ENCODE results near the gene TMEM9B.
"Not testable (repeated sequence)": the region's sequence is repeated elsewhere in the genome, so short reads cannot be mapped to it uniquely, and the experiment has no call there.

TMEM9B gene

DNA sequence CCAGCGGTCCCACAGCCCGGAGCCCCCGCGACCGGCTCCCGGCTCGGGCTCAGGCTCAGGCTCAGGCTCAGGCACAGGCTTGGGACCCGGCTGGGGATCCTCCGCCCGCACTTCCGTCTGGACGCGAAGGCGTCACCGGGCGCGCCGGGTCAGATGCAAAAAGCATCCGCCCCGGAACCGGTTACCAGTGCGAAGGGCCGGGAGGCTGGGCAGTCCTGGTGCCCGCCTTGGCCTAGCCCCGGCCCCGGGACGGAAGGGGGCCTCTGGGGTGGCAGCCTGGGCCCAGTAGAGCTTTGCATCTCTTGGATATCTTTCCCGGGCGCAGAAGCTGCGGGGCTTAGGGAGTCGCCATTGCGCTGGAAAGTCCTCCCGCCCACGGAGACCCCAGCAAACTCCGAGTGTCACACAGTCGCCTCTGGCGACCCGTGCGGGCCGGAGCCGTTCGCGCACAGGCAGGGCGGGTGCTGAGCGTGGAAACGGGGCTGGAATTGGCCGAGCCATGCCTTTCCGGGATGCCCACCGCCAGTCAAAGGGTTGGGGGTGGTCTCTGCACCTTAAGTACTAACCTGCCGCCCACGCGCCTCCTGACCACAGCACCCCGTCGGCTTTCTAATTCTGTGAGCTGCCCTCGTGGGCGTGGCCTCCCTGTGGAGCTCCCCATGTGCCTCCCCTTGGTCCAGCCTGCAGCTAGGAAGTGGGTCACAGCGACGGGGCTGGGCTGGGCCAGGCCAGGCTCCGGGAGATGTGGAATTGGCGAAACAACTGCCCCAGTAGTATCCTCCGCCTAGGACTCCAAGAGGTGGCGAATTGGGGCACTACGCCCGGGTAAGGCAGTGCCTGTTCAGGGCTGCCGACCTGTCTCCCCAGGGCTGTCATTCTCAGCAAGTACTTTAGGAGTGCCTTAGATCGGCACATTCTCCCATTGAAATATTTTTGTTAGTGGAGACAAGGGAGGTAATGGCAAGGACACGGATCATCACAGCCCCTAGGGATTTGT lies at the start of gene TMEM9B:
Gene TMEM9B (minus strand): TSS at position 119 of the 997 bp plus-strand sequence. CDS start 129 bp downstream, outside the sequence.
- H3K36me3 ChIP-seq (ENCODE audit: control insufficient read depth in 2 of 2, insufficient read depth in 2 of 2, low read length in 2 of 2) = peaks cover 0 to 6% of the 10 kb centered on the region in 2 donors
- H3K27ac ChIP-seq (ENCODE audit: low read length) = peak within 1 kb of the TSS; percentile 98
- peak within 1 kb of the TSS; percentile 91 to 92 for H3K4me3 ChIP-seq (ENCODE audit: low read length in 2 of 2)
- H3K9ac ChIP-seq (ENCODE audit: low read length in 2 of 2) = peak within 1 kb of the TSS; percentile 97 to 98
- H3K9me3 ChIP-seq (ENCODE audit: control insufficient read depth in 2 of 2, low read length in 2 of 2) = no peaks in the 10 kb centered on the region
- peaks cover 19% of the 10 kb centered on the region for H3K4me1 ChIP-seq (ENCODE audit: control insufficient read depth, insufficient read depth, low read length)
- H3K27me3 ChIP-seq (ENCODE audit: control insufficient read depth in 1 of 2, insufficient read depth in 2 of 2, low read length in 2 of 2) = no peaks in the 10 kb centered on the region

DNA sequence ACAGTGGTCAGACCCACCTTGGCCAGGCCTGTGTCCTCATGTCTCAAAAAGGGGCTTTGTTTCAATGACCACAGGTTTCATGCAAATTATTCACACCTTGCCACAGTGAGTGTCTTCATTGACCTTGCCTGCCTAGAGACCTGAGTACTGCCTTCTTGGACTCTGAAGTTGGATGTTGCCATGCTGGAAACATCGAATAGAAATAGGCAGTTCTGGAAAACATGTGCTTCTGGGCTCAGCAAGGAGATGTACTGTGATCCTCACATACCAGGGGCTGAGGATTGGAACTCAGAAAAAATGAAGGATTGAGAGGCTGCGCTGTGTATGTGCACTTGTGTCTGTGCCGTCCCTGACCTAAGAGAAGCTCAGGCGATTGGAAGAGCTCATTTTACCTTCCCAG lies 49.1 kb upstream of the TMEM9B start:
- peaks cover 11% of the 10 kb centered on the region for H3K4me1 ChIP-seq (ENCODE audit: control insufficient read depth, insufficient read depth, low read length)
- H3K27ac ChIP-seq (ENCODE audit: low read length) = no peak overlapping the region
- H3K36me3 ChIP-seq (ENCODE audit: control insufficient read depth in 2 of 2, insufficient read depth in 2 of 2, low read length in 2 of 2) = no peaks in the 10 kb centered on the region
- no peak overlapping the region for H3K9ac ChIP-seq (ENCODE audit: low read length in 2 of 2)
- H3K4me3 ChIP-seq (ENCODE audit: low read length in 2 of 2) = no peak overlapping the region
- H3K9me3 ChIP-seq (ENCODE audit: control insufficient read depth in 2 of 2, low read length in 2 of 2) = no peaks in the 10 kb centered on the region
- no peaks in the 10 kb centered on the region for H3K27me3 ChIP-seq (ENCODE audit: control insufficient read depth in 1 of 2, insufficient read depth in 2 of 2, low read length in 2 of 2)

DNA sequence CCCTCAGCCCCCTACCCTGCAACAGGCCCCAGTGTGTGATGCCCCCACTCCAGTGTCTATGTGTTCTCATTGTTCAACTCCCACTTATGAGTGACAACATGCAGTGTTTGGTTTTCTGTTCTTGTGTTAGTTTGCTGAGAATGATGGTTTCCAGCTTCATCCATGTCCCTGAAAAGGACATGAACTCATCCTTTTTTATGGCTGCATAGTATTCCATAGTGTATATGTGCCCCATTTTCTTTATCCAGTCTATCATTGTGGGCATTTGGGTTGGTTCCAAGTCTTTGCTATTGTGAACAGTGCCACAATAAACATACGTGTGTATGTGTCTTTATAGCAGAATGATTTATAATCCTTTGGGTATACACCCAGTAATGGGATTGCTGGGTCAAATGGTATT lies 45.3 kb upstream of the TMEM9B start:
- H3K4me1 ChIP-seq (ENCODE audit: control insufficient read depth, insufficient read depth, low read length); H3K9ac ChIP-seq (ENCODE audit: low read length in 2 of 2); H3K4me3 ChIP-seq (ENCODE audit: low read length in 2 of 2); H3K27ac ChIP-seq (ENCODE audit: low read length); H3K36me3 ChIP-seq (ENCODE audit: control insufficient read depth in 2 of 2, insufficient read depth in 2 of 2, low read length in 2 of 2); H3K9me3 ChIP-seq (ENCODE audit: control insufficient read depth in 2 of 2, low read length in 2 of 2); H3K27me3 ChIP-seq (ENCODE audit: control insufficient read depth in 1 of 2, insufficient read depth in 2 of 2, low read length in 2 of 2): not testable (repeated sequence)

DNA sequence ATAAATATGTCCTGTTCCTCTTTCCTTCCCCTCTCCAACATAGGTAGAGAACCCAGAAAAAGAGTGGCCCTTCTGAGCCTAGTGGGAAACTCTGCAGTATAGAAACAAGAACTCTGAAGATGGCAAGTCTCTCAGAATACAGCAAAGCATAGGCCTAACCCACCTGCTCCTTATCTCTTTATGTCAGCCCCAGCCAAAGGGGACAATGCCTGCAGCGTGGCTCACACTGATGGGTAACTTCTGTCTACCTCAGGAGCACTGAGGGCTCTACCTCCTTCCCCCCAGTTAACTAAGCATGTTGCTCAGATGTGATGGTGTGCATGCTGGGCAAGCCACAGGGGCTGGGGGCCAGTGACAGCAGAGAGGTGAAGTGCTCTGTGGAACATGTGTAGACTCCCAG lies 44.4 kb upstream of the TMEM9B start:
- no peak overlapping the region for H3K9ac ChIP-seq (ENCODE audit: low read length in 2 of 2)

DNA sequence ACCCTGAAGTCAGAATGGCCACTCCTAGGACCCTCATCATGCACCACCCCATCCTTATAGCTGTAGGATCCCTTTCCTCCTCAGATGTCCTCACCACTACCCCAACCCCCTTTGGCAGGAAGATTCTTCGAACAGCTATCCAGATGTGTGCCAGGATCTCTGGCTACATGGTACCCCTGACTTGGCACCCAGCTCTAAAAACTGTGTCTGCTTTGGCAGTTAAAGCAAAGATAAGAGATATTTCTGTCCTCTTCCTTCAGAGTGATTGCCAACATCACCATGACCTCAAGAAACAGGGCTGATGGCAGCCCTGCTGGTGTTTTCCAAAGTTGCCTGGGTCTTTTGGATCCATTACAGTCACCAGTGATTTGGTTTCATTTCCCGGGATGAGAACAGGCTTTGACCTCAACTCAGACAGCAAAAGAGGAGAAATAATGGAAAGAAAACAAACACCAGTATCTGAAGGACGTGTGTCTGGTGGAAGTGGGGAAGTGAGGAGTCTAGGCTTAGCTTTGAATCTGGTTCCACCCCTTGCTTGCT lies 43.8 kb upstream of the TMEM9B start:
- no peaks in the 10 kb centered on the region for H3K27me3 ChIP-seq (ENCODE audit: control insufficient read depth in 1 of 2, insufficient read depth in 2 of 2, low read length in 2 of 2)
- H3K9ac ChIP-seq (ENCODE audit: low read length in 2 of 2) = no peak overlapping the region

More for the DNA sequence above, 44.4 kb upstream of the TMEM9B start:
- Histone ChIP-seq H3K36me3 (ENCODE audit: control insufficient read depth in 2 of 2, insufficient read depth in 2 of 2, low read length in 2 of 2) (no peaks in the 10 kb centered on the region), H3K9me3 (ENCODE audit: control insufficient read depth in 2 of 2, low read length in 2 of 2) (no peaks in the 10 kb centered on the region), H3K4me1 (ENCODE audit: control insufficient read depth, insufficient read depth, low read length) (peaks cover 9% of the 10 kb centered on the region), H3K27ac (ENCODE audit: low read length) (no peak overlapping the region), H3K4me3 (ENCODE audit: low read length in 2 of 2) (no peak overlapping the region), H3K27me3 (ENCODE audit: control insufficient read depth in 1 of 2, insufficient read depth in 2 of 2, low read length in 2 of 2) (no peaks in the 10 kb centered on the region)

DNA sequence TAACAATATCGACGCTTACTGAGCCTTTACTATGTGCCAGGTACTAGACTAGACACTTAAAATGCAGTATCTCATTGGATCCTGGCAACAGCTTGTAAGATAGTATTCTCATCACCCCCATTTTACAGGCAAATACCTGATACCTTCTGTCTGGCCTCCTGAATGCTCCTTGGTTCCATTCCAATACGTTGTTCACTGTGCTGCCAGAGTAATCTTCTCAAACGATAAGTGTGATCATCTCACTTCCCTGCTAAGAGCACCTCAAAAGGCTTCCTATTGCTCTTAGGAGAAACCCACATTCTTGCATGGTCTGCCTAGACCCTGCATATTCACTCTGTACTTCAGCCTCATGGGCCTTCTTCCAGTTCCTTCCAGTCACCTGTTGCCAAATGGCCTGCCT lies 40.8 kb upstream of the TMEM9B start:
- no peak overlapping the region for H3K4me3 ChIP-seq (ENCODE audit: low read length in 2 of 2)
- no peaks in the 10 kb centered on the region for H3K36me3 ChIP-seq (ENCODE audit: control insufficient read depth in 2 of 2, insufficient read depth in 2 of 2, low read length in 2 of 2)
- peaks cover 19% of the 10 kb centered on the region for H3K4me1 ChIP-seq (ENCODE audit: control insufficient read depth, insufficient read depth, low read length)
- H3K9me3 ChIP-seq (ENCODE audit: control insufficient read depth in 2 of 2, low read length in 2 of 2) = no peaks in the 10 kb centered on the region
- no peak overlapping the region for H3K27ac ChIP-seq (ENCODE audit: low read length)
- H3K27me3 ChIP-seq (ENCODE audit: control insufficient read depth in 1 of 2, insufficient read depth in 2 of 2, low read length in 2 of 2) = no peaks in the 10 kb centered on the region
- no peak overlapping the region for H3K9ac ChIP-seq (ENCODE audit: low read length in 2 of 2)

More for the DNA sequence above, 43.8 kb upstream of the TMEM9B start:
- Histone ChIP-seq H3K4me1 (ENCODE audit: control insufficient read depth, insufficient read depth, low read length) (peaks cover 15% of the 10 kb centered on the region), H3K27ac (ENCODE audit: low read length) (no peak overlapping the region), H3K4me3 (ENCODE audit: low read length in 2 of 2) (no peak overlapping the region), H3K36me3 (ENCODE audit: control insufficient read depth in 2 of 2, insufficient read depth in 2 of 2, low read length in 2 of 2) (no peaks in the 10 kb centered on the region), H3K9me3 (ENCODE audit: control insufficient read depth in 2 of 2, low read length in 2 of 2) (no peaks in the 10 kb centered on the region)

DNA sequence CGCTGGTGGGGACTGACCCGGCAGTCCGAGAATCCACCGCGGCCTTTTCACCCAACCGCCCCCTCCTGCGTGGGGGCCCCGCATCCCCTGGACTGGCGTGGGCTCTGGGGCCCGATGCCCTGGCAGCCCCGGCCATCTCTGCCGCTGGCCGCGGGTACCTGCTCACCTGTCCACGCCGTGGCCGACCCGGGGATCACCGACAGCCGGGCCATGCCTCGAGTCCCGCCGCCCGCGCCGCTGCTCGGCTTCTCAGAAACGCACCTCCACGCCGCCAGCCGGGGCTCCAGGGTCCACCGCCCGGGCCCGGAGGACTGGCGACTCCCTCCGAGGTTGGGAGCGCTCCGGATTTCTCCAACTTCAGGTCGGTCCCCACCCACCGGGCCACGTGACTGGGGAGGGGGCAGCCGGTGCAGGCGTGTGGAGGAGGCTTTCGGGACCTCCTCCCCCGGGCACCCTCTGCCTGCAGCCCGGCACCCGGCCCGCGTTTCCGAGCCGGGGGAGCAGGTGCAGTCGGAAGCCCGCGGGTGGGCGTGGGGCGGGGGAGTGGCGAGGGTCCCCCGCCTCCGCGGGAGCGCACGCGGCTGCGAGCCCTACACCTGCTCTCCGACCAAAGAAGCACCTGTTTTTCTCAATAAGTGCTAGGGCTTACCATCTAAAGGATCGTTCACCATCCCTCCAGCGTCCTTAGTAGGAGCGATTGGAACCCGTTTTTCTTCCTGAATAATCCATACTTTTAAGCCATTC lies 40.1 kb upstream of the TMEM9B start:
- no peak overlapping the region for H3K27ac ChIP-seq (ENCODE audit: low read length)

DNA sequence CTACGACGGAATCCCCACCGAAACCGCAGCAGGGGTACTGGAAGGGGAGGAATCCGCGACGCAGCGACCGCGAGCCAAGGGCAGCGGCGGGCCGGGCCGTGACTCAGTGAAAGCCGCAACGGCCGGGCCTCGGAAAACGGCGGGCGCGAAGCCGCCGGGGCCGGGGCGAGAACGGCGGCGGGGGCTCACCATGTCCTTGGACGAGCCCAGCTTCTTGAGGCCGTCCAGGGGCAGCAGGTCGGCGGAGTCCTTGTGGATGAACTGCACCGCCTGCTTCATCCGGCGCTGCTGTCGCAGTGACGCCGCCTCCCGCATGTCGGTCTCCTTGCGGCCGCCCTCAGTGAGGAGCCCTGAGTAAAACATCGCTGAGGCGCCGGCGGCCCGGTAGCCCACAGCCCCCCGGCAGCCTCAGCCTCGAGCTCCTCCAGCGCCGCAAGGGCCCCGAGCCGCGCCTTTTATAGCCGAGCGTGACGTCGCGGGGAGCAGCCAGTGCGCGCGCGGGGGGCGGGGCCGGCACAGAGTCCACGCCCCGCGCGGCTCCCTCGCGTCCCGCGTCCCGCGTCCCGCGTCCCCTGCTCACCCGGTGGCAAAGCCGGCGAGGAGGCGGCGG lies 39.4 kb upstream of the TMEM9B start, which contains the start of gene NRIP3:
Gene NRIP3 (minus strand): TSS at position 429 of the 610 bp plus-strand sequence. CDS start 66 bp downstream, at position 363.
- peak within 1 kb of the TSS; percentile 65 to 72 for H3K4me3 ChIP-seq (ENCODE audit: low read length in 2 of 2)
- H3K27me3 ChIP-seq (ENCODE audit: control insufficient read depth in 1 of 2, insufficient read depth in 2 of 2, low read length in 2 of 2) = no peaks in the 10 kb centered on the region
- H3K9ac ChIP-seq (ENCODE audit: low read length in 2 of 2) = peak within 1 kb of the TSS; percentile 0 to 58
- H3K9me3 ChIP-seq (ENCODE audit: control insufficient read depth in 2 of 2, low read length in 2 of 2) = no peaks in the 10 kb centered on the region
- peaks cover 19% of the 10 kb centered on the region for H3K4me1 ChIP-seq (ENCODE audit: control insufficient read depth, insufficient read depth, low read length)
- no peaks in the 10 kb centered on the region for H3K36me3 ChIP-seq (ENCODE audit: control insufficient read depth in 2 of 2, insufficient read depth in 2 of 2, low read length in 2 of 2)
- H3K27ac ChIP-seq (ENCODE audit: low read length) = no peak within 1 kb of the TSS

More for the DNA sequence above, 40.1 kb upstream of the TMEM9B start:
- H3K9ac ChIP-seq (ENCODE audit: low read length in 2 of 2) = no peak overlapping the region
- H3K27me3 ChIP-seq (ENCODE audit: control insufficient read depth in 1 of 2, insufficient read depth in 2 of 2, low read length in 2 of 2) = no peaks in the 10 kb centered on the region
- peak overlapping the region in 1 of 2 donors; percentile 72 for H3K4me3 ChIP-seq (ENCODE audit: low read length in 2 of 2)
- peaks cover 19% of the 10 kb centered on the region for H3K4me1 ChIP-seq (ENCODE audit: control insufficient read depth, insufficient read depth, low read length)
- H3K9me3 ChIP-seq (ENCODE audit: control insufficient read depth in 2 of 2, low read length in 2 of 2) = no peaks in the 10 kb centered on the region
- H3K36me3 ChIP-seq (ENCODE audit: control insufficient read depth in 2 of 2, insufficient read depth in 2 of 2, low read length in 2 of 2) = no peaks in the 10 kb centered on the region

DNA sequence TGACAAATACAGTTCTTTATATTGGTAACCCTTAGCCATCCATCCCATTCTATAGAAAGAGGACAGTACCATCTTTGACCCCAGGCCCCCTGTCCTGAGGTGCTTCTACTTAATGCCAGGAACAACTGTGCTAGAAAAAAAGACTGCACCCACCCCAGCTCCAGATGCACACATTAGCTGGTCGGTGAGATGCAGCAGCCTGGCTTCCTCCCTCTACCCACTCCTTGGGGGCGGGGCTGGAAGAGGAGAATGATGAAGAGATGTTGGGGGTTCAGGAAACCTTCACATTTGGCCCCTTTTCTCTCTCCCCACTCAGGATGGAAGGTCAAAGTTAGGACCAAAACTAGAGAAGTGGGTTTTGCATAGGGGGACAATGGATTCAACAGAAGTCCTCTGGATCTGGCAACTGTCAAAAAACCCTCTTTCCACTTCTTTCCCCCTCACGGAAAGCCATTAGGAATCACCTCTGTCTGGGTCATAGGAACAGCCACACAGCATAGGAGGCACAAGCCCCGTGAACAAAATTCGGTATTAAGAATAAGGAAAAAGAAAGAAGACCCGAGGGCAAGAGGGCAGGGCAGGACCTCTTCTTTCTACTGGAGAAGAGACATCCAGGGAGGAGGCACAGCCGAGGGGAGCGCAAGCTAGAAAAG lies 38.8 kb upstream of the TMEM9B start:
- H3K9ac ChIP-seq (ENCODE audit: low read length in 2 of 2) = peak overlapping the region; percentile 0 to 58
- H3K4me3 ChIP-seq (ENCODE audit: low read length in 2 of 2) = peak overlapping the region; percentile 65 to 72
- no peak overlapping the region for H3K27ac ChIP-seq (ENCODE audit: low read length)
- H3K9me3 ChIP-seq (ENCODE audit: control insufficient read depth in 2 of 2, low read length in 2 of 2) = no peaks in the 10 kb centered on the region
- peaks cover 19% of the 10 kb centered on the region for H3K4me1 ChIP-seq (ENCODE audit: control insufficient read depth, insufficient read depth, low read length)
- no peaks in the 10 kb centered on the region for H3K27me3 ChIP-seq (ENCODE audit: control insufficient read depth in 1 of 2, insufficient read depth in 2 of 2, low read length in 2 of 2)
- H3K36me3 ChIP-seq (ENCODE audit: control insufficient read depth in 2 of 2, insufficient read depth in 2 of 2, low read length in 2 of 2) = no peaks in the 10 kb centered on the region

DNA sequence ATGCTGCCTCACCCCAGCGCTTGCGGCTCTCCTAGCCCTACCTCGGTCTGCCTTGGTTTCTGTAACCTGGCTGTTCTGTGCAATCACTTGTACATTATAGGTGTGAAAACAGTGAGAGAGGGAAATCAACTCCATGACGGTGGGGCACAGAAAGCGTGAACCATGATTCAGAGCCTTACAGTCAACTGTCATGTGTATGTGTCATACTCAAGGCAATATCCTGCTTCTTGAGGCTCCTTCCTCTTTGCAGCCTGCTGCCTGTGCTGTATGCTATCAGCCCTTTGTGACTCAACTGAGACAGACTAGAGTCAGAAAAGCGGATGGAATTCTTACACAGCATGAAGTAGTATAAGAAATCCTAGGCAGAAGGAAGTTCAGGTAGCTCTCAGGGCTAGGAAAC lies 37.5 kb upstream of the TMEM9B start:
- Histone ChIP-seq H3K9ac (ENCODE audit: low read length in 2 of 2) (no peak overlapping the region), H3K4me1 (ENCODE audit: control insufficient read depth, insufficient read depth, low read length) (peaks cover 19% of the 10 kb centered on the region), H3K36me3 (ENCODE audit: control insufficient read depth in 2 of 2, insufficient read depth in 2 of 2, low read length in 2 of 2) (no peaks in the 10 kb centered on the region), H3K27ac (ENCODE audit: low read length) (no peak overlapping the region), H3K4me3 (ENCODE audit: low read length in 2 of 2) (no peak overlapping the region), H3K27me3 (ENCODE audit: control insufficient read depth in 1 of 2, insufficient read depth in 2 of 2, low read length in 2 of 2) (no peaks in the 10 kb centered on the region), H3K9me3 (ENCODE audit: control insufficient read depth in 2 of 2, low read length in 2 of 2) (no peaks in the 10 kb centered on the region)

All from stomach smooth muscle (tissue), 2 donors.